HG03045 (cell line): Measurements from ENCODE around the gene PXDC1.
"Not testable (repeated sequence)": the region's sequence is repeated elsewhere in the genome, so short reads cannot be mapped to it uniquely, and the experiment has no call there.

Source experiments
- ATAC-seq: cut with Tn5 transposase; IDR thresholded peaks from one replicate; pipeline ENCODE4 v1.9.1; 2021; ENCODE audit warnings: mild to moderate bottlenecking, moderate library complexity; ENCODE audit not compliant: unreplicated experiment

The PXDC1 gene

DNA sequence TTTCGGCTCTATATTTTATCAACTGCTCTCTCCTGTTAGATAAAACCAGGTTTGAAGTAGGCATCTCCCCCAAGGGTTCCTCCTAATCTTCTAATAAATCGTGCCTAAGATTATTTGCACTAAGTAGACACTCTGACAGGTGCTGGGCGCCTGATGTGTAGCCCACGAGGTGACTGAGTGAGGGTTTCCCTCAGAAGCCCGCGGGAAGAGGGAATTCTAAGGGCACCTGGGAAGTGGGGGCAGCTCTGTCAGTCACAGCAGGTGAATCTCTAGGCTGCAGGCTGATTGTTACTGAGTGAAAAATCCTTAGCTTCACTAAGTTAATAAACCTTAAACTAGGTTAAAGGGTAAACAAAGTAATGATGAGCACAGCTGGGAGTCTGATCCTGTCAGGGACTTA, 68.2 kb downstream of the PXDC1 start:
- no peak for ATAC-seq

DNA sequence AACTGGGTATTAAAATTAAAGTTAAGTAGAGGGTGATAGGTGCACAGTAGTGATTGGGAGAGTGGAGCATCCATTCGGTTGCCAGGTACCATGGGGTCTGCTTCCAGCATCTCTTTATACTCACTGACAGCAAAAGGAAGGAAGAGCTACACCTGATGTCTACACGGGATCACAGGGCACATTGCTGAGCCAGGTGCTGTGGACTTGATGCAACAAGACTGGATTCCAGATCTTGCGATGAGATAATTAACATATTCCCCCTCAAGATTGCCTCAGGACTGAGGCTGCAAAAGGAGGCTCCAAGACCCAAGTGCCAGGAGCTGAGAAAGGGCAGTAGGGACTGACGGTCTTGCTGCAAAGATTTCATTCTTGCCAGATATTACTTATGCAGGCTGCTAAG, 72.6 kb downstream of the PXDC1 start:
- ATAC-seq = no peak

DNA sequence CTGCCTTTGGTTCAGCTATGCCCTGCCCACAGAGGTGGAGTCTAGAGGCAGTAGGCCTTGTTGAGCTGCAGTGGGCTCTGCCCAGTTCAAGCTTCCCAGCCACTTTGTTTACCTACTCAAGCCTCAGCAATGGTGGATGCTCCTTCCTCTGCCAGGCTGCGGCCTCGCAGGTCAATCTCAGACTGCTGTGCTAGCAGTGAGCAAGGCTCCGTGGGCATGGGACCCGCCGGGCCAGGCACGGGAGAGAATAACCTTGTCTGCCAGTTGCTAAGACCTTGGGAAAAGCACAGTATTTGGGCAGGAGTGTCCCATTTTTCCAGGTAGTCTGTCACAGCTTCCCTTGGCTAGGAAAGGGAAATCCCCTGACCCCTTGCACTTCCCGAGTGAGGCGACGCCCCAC, 73.8 kb downstream of the PXDC1 start:
- not testable (repeated sequence) for ATAC-seq

DNA sequence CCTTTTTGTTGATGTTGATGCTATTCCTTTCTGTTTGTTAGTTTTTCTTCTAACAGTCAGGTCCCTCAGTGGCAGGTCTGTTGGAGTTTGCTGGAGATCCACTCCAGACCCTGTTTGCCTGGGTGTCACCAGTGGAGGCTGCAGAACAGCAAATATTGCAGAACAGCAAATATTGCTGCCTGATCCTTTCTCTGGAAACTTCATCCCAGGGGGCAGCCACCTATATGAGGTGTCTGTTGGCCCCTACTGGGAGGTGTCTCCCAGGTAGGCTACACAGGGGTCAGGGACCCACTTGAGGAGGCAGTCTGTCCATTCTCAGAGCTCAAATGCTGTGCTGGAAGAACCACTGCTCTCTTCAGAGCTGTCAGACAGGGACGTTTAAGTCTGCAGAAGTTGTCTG, 74.2 kb downstream of the PXDC1 start:
- not testable (repeated sequence) for ATAC-seq
